H1 (cell line): Measurements from ENCODE around the gene UBTD1. TPM values are rescaled to one million over a fixed set of nuclear protein-coding genes. Genes with fewer than 3 reads are reported as not detected.

ENCODE experiments used
- CTCF ChIA-PET: fragments of 300-600 bp; sonication (Branson Sonifier 250); formaldehyde crosslinking; loops from one replicate; lab custom pipeline; 2021; ENCODE audit not compliant: partially characterized antibody; lab: Charles Lee
- POLR2A ChIA-PET: fragments of 300-600 bp; sonication (Branson Sonifier 250); formaldehyde crosslinking; loops from one replicate; lab custom pipeline; 2021; ENCODE audit warnings: inconsistent platforms; ENCODE audit not compliant: partially characterized antibody; lab: Charles Lee
- DNase-seq, 2 experiments: peaks; one replicate each; pipeline versions ENCODE4 v3.0.0 to v3.0.0-alpha.2; 2010 to 2022; ENCODE audit warnings: low spot score in 2 of 2, low read depth in 1 of 2, mixed read lengths in 1 of 2
- FAIRE-seq: peaks from 2 replicates; lab custom pipeline; 2011; peaks lifted over from hg19 to GRCh38; lab: Jason Lieb, UNC
- H2AFZ ChIP-seq: 2 replicates; pipeline ENCODE4 v1.8.1; 2012; ENCODE audit warnings: low read length, inconsistent platforms
- H2AK5ac ChIP-seq: 2 replicates; pipeline ENCODE4 v1.6.1; 2013; ENCODE audit warnings: low read depth, low read length
- H2BK120ac ChIP-seq: replicated peaks from 2 replicates; pipeline ENCODE3; 2013; ENCODE audit warnings: low read depth, low read length, inconsistent platforms
- H2BK12ac ChIP-seq: 2 replicates; pipeline ENCODE4 v1.6.1; 2013; ENCODE audit warnings: low read depth, low read length
- H2BK15ac ChIP-seq: 2 replicates; pipeline ENCODE4 v1.6.1; 2013; ENCODE audit warnings: low read length
- H2BK20ac ChIP-seq: 2 replicates; pipeline ENCODE4 v1.6.1; 2013; ENCODE audit warnings: low read length
- H2BK5ac ChIP-seq: 2 replicates; pipeline ENCODE4 v1.6.1; 2013; ENCODE audit warnings: low read depth, low read length
- H3K14ac ChIP-seq: 2 replicates; pipeline ENCODE4 v1.6.1; 2013; ENCODE audit warnings: inconsistent platforms; ENCODE audit not compliant: insufficient read length
- H3K18ac ChIP-seq: 2 replicates; pipeline ENCODE4 v1.6.1; 2013; ENCODE audit warnings: low read length; ENCODE audit errors: extremely low read depth
- H3K23ac ChIP-seq: 2 replicates; pipeline ENCODE4 v1.6.1; 2013; ENCODE audit warnings: inconsistent platforms; ENCODE audit not compliant: insufficient read length
- H3K23me2 ChIP-seq: 2 replicates; pipeline ENCODE4 v1.6.1; 2013; ENCODE audit warnings: low read depth, low read length
- H3K27ac ChIP-seq: 2 replicates; pipeline ENCODE4 v1.6.1; 2011; ENCODE audit warnings: low read depth, low read length, inconsistent platforms
- H3K27me3 ChIP-seq, 4 experiments: replicated peaks in 1 of 4; 1 replicate in 1 of 4; 2 replicates in 3 of 4; pipeline versions ENCODE4 v1.6.1 to v1.8.1; 2011 to 2013; ENCODE audit warnings: low read length in 3 of 4, mild to moderate bottlenecking in 3 of 4, inconsistent platforms in 2 of 4, mixed read lengths in 2 of 4, moderate library complexity in 1 of 4; ENCODE audit not compliant: control insufficient read depth in 3 of 4, insufficient read depth in 3 of 4; ENCODE audit errors: extremely low read depth in 1 of 4
- H3K36me3 ChIP-seq, 4 experiments: 2 replicates each; pipeline versions ENCODE4 v1.6.1 to v1.8.1; 2011 to 2013; ENCODE audit warnings: mild to moderate bottlenecking in 4 of 4, low read length in 3 of 4, moderate library complexity in 2 of 4, control low read depth in 1 of 4, inconsistent platforms in 1 of 4; ENCODE audit not compliant: insufficient read depth in 4 of 4, control insufficient read depth in 2 of 4
- H3K4ac ChIP-seq: replicated peaks from 2 replicates; pipeline ENCODE3; 2013; ENCODE audit warnings: low read length, low read depth, mixed read lengths, inconsistent platforms; ENCODE audit not compliant: insufficient read length
- H3K4me1 ChIP-seq, 4 experiments: replicated peaks in 1 of 4; 1 replicate in 1 of 4; 2 replicates in 3 of 4; pipeline versions ENCODE4 v1.6.1 to v1.8.1; 2011 to 2013; ENCODE audit warnings: low read length in 3 of 4, inconsistent platforms in 2 of 4, mixed read lengths in 1 of 4; ENCODE audit not compliant: insufficient read depth in 4 of 4, control insufficient read depth in 3 of 4
- H3K4me2 ChIP-seq, 2 experiments: 2 replicates each; pipeline versions ENCODE4 v1.6.1 to v1.8.1; 2011 to 2013; ENCODE audit warnings: low read depth in 2 of 2, low read length in 2 of 2, control low read depth in 1 of 2, inconsistent platforms in 1 of 2, mild to moderate bottlenecking in 1 of 2; ENCODE audit not compliant: insufficient read depth in 1 of 2
- H3K4me3 ChIP-seq, 4 experiments: fragments of 200-600, 300-600 bp in 1 of 4; sonication (generic), shearing (Covaris generic), sonication (Bioruptor Twin) in 1 of 4; 2 replicates each; pipeline versions ENCODE4 v1.5.1 to v1.8.1; 2011 to 2016; ENCODE audit warnings: low read length in 4 of 4, low read depth in 3 of 4, control low read depth in 2 of 4, inconsistent platforms in 2 of 4, mild to moderate bottlenecking in 2 of 4, mixed read lengths in 1 of 4, moderate library complexity in 1 of 4; ENCODE audit not compliant: insufficient read depth in 2 of 4; ENCODE audit errors: extremely low read depth in 1 of 4
- H3K56ac ChIP-seq: replicated peaks from 2 replicates; pipeline ENCODE3; 2013; ENCODE audit warnings: low read depth, mild to moderate bottlenecking, mixed read lengths, low read length, inconsistent platforms; ENCODE audit not compliant: insufficient read length
- H3K79me1 ChIP-seq: 2 replicates; pipeline ENCODE4 v1.6.1; 2013; ENCODE audit warnings: low read depth, low read length, control low read depth
- H3K79me2 ChIP-seq, 2 experiments: 2 replicates each; pipeline versions ENCODE4 v1.6.1 to v1.8.1; 2012 to 2013; ENCODE audit warnings: low read length in 2 of 2, mild to moderate bottlenecking in 2 of 2, inconsistent platforms in 1 of 2; ENCODE audit not compliant: insufficient read depth in 2 of 2, control insufficient read depth in 1 of 2
- H3K9ac ChIP-seq, 4 experiments: replicated peaks in 1 of 4; 1 replicate in 1 of 4; 2 replicates in 3 of 4; pipeline versions ENCODE4 v1.6.1 to v1.8.1; 2011 to 2013; ENCODE audit warnings: low read depth in 3 of 4, low read length in 3 of 4, control low read depth in 2 of 4, mild to moderate bottlenecking in 2 of 4, moderate library complexity in 2 of 4, inconsistent platforms in 1 of 4; ENCODE audit errors: extremely low read depth in 1 of 4
- H3K9me3 ChIP-seq, 2 experiments: 2 replicates each; pipeline versions ENCODE4 v1.6.1 to v1.8.1; 2012 to 2013; ENCODE audit warnings: mild to moderate bottlenecking in 2 of 2, moderate library complexity in 2 of 2, control low read depth in 1 of 2, inconsistent platforms in 1 of 2, low read depth in 1 of 2, low read length in 1 of 2, mixed read lengths in 1 of 2; ENCODE audit not compliant: insufficient read depth in 2 of 2
- H4K20me1 ChIP-seq, 2 experiments: replicated peaks in 1 of 2; 2 replicates each; pipeline versions ENCODE3 to v1.8.1; 2011 to 2013; ENCODE audit warnings: inconsistent platforms in 2 of 2, low read length in 2 of 2, mild to moderate bottlenecking in 1 of 2; ENCODE audit not compliant: insufficient read depth in 2 of 2, control insufficient read depth in 1 of 2
- H4K5ac ChIP-seq: 2 replicates; pipeline ENCODE4 v1.6.1; 2013; ENCODE audit warnings: low read length, low read depth, mixed read lengths, inconsistent platforms; ENCODE audit not compliant: insufficient read length
- H4K8ac ChIP-seq: 2 replicates; pipeline ENCODE4 v1.8.0; 2013; ENCODE audit warnings: mild to moderate bottlenecking, moderate library complexity, low read length, inconsistent platforms; ENCODE audit not compliant: insufficient read depth; ENCODE audit errors: extremely low read depth
- H4K91ac ChIP-seq: replicated peaks from 2 replicates; pipeline ENCODE3; 2013; ENCODE audit warnings: low read length, mixed read lengths, inconsistent platforms; ENCODE audit not compliant: insufficient read length
- ASH2L ChIP-seq: fragments of 200-600, 300-600 bp; sonication (generic); IDR thresholded peaks from one replicate; pipeline ENCODE4 v1.7.1; 2017; ENCODE audit warnings: low read length
- BCL11A ChIP-seq, 2 experiments: IDR thresholded peaks; one replicate each; pipeline ENCODE4 v1.6.1; 2011; ENCODE audit warnings: low read depth in 2 of 2, low read length in 2 of 2, mild to moderate bottlenecking in 2 of 2
- BRCA1 ChIP-seq: IDR thresholded peaks from 2 replicates; pipeline ENCODE4 v1.6.1; 2012; ENCODE audit warnings: low read depth, low read length, improper control_type of control experiment
- CHD2 ChIP-seq: IDR thresholded peaks from 2 replicates; pipeline ENCODE4 v1.6.1; 2012; ENCODE audit warnings: low read length, improper control_type of control experiment
- CREB1 ChIP-seq: IDR thresholded peaks from 2 replicates; pipeline ENCODE4 v1.6.1; 2012; ENCODE audit warnings: inconsistent platforms
- CTBP2 ChIP-seq: IDR thresholded peaks from 2 replicates; pipeline ENCODE4 v1.7.0; 2011; ENCODE audit warnings: borderline replicate concordance, mild to moderate bottlenecking, moderate library complexity, mixed read lengths, low read length; ENCODE audit not compliant: insufficient read depth, insufficient read length
- EGR1 ChIP-seq: IDR thresholded peaks from 2 replicates; pipeline ENCODE4 v1.6.1; 2011; ENCODE audit warnings: low read depth, low read length, borderline replicate concordance
- FOSL1 ChIP-seq: IDR thresholded peaks from 2 replicates; pipeline ENCODE4 v1.6.1; 2011; ENCODE audit warnings: mild to moderate bottlenecking, low read depth, low read length, moderate library complexity; ENCODE audit not compliant: insufficient read depth
- JUN ChIP-seq: IDR thresholded peaks from 2 replicates; pipeline ENCODE4 v1.6.1; 2011; ENCODE audit warnings: low read depth, mild to moderate bottlenecking, improper control_type of control experiment, low read length
- PHF8 ChIP-seq: fragments of 200-600 bp; sonication (generic); conservative IDR thresholded peaks from 2 replicates; pipeline ENCODE4 v1.7.1; 2012; ENCODE audit warnings: low read depth, mild to moderate bottlenecking, inconsistent platforms, low read length, moderate library complexity
- POLR2AphosphoS5 ChIP-seq: IDR thresholded peaks from 2 replicates; pipeline ENCODE4 v1.6.1; 2011; ENCODE audit warnings: low read depth, low read length
- RAD21 ChIP-seq, 2 experiments: IDR thresholded peaks in 1 of 2; conservative IDR thresholded peaks in 1 of 2; 2 replicates each; pipeline ENCODE4 v1.6.1; 2011; ENCODE audit warnings: low read depth in 2 of 2, low read length in 2 of 2, improper control_type of control experiment in 1 of 2, inconsistent platforms in 1 of 2, mild to moderate bottlenecking in 1 of 2, moderate library complexity in 1 of 2
- SIN3A ChIP-seq, 2 experiments: IDR thresholded peaks in 1 of 2; conservative IDR thresholded peaks in 1 of 2; 2 replicates each; pipeline ENCODE4 v1.6.1; 2011 to 2012; ENCODE audit warnings: low read length in 2 of 2, improper control_type of control experiment in 1 of 2, low read depth in 1 of 2, mild to moderate bottlenecking in 1 of 2
- SP4 ChIP-seq: IDR thresholded peaks from 2 replicates; pipeline ENCODE4 v1.6.1; 2012; ENCODE audit warnings: low read length, inconsistent platforms
- TCF12 ChIP-seq: IDR thresholded peaks from 2 replicates; pipeline ENCODE4 v1.6.1; 2011; ENCODE audit warnings: low read depth, mild to moderate bottlenecking, low read length
- WGBS, 2 experiments: shearing (Covaris generic) in 1 of 2; methylation state at CpG; one replicate each; pipeline versions ENCODE4 v1.1.6 to v1.1.7; 2013 to 2015; ENCODE audit warnings: low lambda C conversion rate in 2 of 2, mixed read lengths in 2 of 2, inconsistent platforms in 1 of 2, low coverage in 1 of 2, missing lambda C conversion rate in 1 of 2; ENCODE audit not compliant: insufficient replicate concordance in 2 of 2, insufficient coverage in 1 of 2, insufficient read length in 1 of 2; ENCODE audit errors: extremely low coverage in 1 of 2, missing lambda C conversion rate in 1 of 2; 5-methylcytosine and 5-hydroxymethylcytosine counted together
- polyA plus RNA-seq, 7 experiments: library from polyadenylated mRNA; depleted of rRNA in 3 of 7; stranded (reverse) in 5 of 7; unstranded in 2 of 7; fragments of >200 nt in 5 of 7; fragments of 200-250 nt in 2 of 7; gene quantifications; 1 replicate in 5 of 7; 2 replicates in 1 of 7; 4 replicates in 1 of 7; pipeline versions ENCODE4 v1.2.1 to v1.2.3, GENCODE V29; 2011 to 2013; ENCODE audit warnings: missing spikeins in 2 of 7, mixed read lengths in 2 of 7
- total RNA-seq: library from RNA; stranded (reverse); fragmentation: NEBNext Ultra II Directional; extraction: Animal tissue kit (Norgen Biotek cat#: 25700); gene quantifications from 2 replicates; pipeline ENCODE4 v1.2.1, GENCODE V29; 2021

UBTD1 gene
- total and polyA plus RNA-seq, 2 of the 8 experiments (the other 6 are each of a cell fraction or from before 2014, with no cell fraction given) = 22.3 to 36.2 TPM

GRCh38 chr10:97456686-97457065, 42.0 kb upstream of the UBTD1 start:
- DNase-seq (no peak), FAIRE-seq (no peak)
- Histone ChIP-seq H3K27me3 (no peaks in the 10 kb centered on the region), H2BK5ac (no peak overlapping the region), H3K4me2 (no peak overlapping the region), H3K14ac (no peak overlapping the region), H3K4me3 (no peak overlapping the region), H3K4me1 (no peaks in the 10 kb centered on the region), H3K27ac (no peak overlapping the region), H3K18ac (no peak overlapping the region), H4K20me1 (peaks cover 0 to 19% of the 10 kb centered on the region in 2 experiments), H4K8ac (no peak overlapping the region), H3K23me2 (no peaks in the 10 kb centered on the region), H2AFZ (no peak overlapping the region), H3K56ac (no peak overlapping the region), H3K23ac (no peak overlapping the region), H4K5ac (no peak overlapping the region), H2BK20ac (no peak overlapping the region), H3K36me3 (peaks cover 30 to 90% (median 67%) of the 10 kb centered on the region in 4 experiments), H4K91ac (no peak overlapping the region), H3K79me1 (no peaks in the 10 kb centered on the region; the same call in 1 of the 2 replicates), H3K79me2 (no peaks in the 10 kb centered on the region), H2AK5ac (no peak overlapping the region), H3K9me3 (peaks cover 0 to 2% of the 10 kb centered on the region in 2 experiments; a peak in 1 of 4 replicates), H2BK15ac (no peak overlapping the region), H3K9ac (no peak overlapping the region), H2BK120ac (no peak overlapping the region), H3K4ac (no peak overlapping the region), H2BK12ac (no peak overlapping the region)
- ChIA-PET CTCF (interaction anchor here (0.9 to 7.2 kb wide), 6 partner anchors 9 to 155 kb away, joined by 3 to 40 read pairs (median 4); no protein-coding TSS in a partner anchor), POLR2A (interaction anchor here (0.7 to 13.1 kb wide), 13 partner anchors 9 to 95 kb away, joined by 3 to 105 read pairs (median 3); no protein-coding TSS in a partner anchor)
- 83% methylated on average over 3 of the region's 3 CpGs; no CpG with 5 or more reads in 1 of the 2 experiments for WGBS, 2 experiments
- TF ChIP-seq JUN (no peak), CREB1 (no peak), FOSL1 (no peak), BRCA1 (no peak), SIN3A (conservative IDR thresholded peaks at IDR 0.05 in 1 of 2, IDR thresholded peaks at IDR 0.05 in 1 of 2; ENCODE audit: low read depth in 1 of 2, low read length in 2 of 2) (no peak), RAD21 (IDR thresholded peaks at IDR 0.05 in 1 of 2, conservative IDR thresholded peaks at IDR 0.05 in 1 of 2; ENCODE audit: low read depth in 2 of 2, low read length in 2 of 2) (no peak), PHF8 (no peak), SP4 (no peak), CTBP2 (no peak), ASH2L (no peak), POLR2AphosphoS5 (no peak; the same call in 1 of the 2 replicates), EGR1 (no peak), TCF12 (no peak), BCL11A (IDR thresholded peaks at IDR 0.05; ENCODE audit: low read depth in 2 of 2, low read length in 2 of 2) (no peak), CHD2 (no peak)
